Measurements from ENCODE around the gene XYLT1.

DNA sequence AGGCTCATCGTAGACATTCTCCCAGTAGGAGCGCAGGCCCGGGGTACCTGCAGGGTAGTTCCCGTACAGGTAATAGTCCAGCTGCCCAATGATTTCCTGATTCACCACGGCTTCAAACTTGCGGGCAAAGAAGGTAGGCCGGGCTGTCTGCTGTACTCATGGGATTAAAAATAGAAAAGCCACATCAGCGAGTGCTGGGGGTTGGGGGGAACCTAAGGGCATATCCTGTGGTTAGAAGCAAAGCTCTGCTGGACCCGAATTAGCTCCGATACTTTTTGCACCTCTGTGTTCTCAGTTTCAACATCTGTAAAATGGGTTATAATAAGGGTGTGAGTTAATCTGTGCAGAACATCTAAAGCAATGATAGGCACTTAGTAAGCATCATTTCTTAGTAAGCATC lies 336.2 kb downstream of the XYLT1 start:
- TF ChIP-seq EZH2 (IDR thresholded peaks at IDR 0.05; ENCODE audit: borderline replicate concordance, insufficient read depth, low read length, poor library complexity, severe bottlenecking) = no peak
- TF ChIP-seq TAF1 (IDR thresholded peaks at IDR 0.05; ENCODE audit: low read depth) = no peak
- TF ChIP-seq, protein P1, sequence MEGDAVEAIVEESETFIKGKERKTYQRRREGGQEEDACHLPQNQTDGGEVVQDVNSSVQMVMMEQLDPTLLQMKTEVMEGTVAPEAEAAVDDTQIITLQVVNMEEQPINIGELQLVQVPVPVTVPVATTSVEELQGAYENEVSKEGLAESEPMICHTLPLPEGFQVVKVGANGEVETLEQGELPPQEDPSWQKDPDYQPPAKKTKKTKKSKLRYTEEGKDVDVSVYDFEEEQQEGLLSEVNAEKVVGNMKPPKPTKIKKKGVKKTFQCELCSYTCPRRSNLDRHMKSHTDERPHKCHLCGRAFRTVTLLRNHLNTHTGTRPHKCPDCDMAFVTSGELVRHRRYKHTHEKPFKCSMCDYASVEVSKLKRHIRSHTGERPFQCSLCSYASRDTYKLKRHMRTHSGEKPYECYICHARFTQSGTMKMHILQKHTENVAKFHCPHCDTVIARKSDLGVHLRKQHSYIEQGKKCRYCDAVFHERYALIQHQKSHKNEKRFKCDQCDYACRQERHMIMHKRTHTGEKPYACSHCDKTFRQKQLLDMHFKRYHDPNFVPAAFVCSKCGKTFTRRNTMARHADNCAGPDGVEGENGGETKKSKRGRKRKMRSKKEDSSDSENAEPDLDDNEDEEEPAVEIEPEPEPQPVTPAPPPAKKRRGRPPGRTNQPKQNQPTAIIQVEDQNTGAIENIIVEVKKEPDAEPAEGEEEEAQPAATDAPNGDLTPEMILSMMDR (IDR thresholded peaks at IDR 0.05; ENCODE audit: poor library complexity, severe bottlenecking) = no peak
- TF ChIP-seq POLR2AphosphoS5 (IDR thresholded peaks at IDR 0.05) = no peak
- TF ChIP-seq, protein P2, sequence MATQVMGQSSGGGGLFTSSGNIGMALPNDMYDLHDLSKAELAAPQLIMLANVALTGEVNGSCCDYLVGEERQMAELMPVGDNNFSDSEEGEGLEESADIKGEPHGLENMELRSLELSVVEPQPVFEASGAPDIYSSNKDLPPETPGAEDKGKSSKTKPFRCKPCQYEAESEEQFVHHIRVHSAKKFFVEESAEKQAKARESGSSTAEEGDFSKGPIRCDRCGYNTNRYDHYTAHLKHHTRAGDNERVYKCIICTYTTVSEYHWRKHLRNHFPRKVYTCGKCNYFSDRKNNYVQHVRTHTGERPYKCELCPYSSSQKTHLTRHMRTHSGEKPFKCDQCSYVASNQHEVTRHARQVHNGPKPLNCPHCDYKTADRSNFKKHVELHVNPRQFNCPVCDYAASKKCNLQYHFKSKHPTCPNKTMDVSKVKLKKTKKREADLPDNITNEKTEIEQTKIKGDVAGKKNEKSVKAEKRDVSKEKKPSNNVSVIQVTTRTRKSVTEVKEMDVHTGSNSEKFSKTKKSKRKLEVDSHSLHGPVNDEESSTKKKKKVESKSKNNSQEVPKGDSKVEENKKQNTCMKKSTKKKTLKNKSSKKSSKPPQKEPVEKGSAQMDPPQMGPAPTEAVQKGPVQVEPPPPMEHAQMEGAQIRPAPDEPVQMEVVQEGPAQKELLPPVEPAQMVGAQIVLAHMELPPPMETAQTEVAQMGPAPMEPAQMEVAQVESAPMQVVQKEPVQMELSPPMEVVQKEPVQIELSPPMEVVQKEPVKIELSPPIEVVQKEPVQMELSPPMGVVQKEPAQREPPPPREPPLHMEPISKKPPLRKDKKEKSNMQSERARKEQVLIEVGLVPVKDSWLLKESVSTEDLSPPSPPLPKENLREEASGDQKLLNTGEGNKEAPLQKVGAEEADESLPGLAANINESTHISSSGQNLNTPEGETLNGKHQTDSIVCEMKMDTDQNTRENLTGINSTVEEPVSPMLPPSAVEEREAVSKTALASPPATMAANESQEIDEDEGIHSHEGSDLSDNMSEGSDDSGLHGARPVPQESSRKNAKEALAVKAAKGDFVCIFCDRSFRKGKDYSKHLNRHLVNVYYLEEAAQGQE (IDR thresholded peaks at IDR 0.05; ENCODE audit: borderline replicate concordance) = no peak
- no peak for TF ChIP-seq RAD21 (conservative IDR thresholded peaks at IDR 0.05)
